ENCODE measurements around the gene RCN1.

GRCh38 chr11:32056438-32056837 is 34.4 kb upstream of the RCN1 start:
- TF ChIP-seq, protein P1, sequence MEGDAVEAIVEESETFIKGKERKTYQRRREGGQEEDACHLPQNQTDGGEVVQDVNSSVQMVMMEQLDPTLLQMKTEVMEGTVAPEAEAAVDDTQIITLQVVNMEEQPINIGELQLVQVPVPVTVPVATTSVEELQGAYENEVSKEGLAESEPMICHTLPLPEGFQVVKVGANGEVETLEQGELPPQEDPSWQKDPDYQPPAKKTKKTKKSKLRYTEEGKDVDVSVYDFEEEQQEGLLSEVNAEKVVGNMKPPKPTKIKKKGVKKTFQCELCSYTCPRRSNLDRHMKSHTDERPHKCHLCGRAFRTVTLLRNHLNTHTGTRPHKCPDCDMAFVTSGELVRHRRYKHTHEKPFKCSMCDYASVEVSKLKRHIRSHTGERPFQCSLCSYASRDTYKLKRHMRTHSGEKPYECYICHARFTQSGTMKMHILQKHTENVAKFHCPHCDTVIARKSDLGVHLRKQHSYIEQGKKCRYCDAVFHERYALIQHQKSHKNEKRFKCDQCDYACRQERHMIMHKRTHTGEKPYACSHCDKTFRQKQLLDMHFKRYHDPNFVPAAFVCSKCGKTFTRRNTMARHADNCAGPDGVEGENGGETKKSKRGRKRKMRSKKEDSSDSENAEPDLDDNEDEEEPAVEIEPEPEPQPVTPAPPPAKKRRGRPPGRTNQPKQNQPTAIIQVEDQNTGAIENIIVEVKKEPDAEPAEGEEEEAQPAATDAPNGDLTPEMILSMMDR (IDR thresholded peaks at IDR 0.05): no peak
- TF ChIP-seq POLR2A (IDR thresholded peaks at IDR 0.05): no peak

Measured in esophagus squamous epithelium (tissue), 4 donors.